ENCODE data around the gene MAP4K3. TPM values are rescaled to one million over a fixed set of nuclear protein-coding genes. Genes with fewer than 3 reads are reported as not detected.

MAP4K3 gene
- total and polyA plus RNA-seq, 10 of the 15 experiments (the other 5 are each of a cell fraction or from before 2014, with no cell fraction given) = 0.04 to 0.95 (median 0.21) TPM; not detected in 1

DNA sequence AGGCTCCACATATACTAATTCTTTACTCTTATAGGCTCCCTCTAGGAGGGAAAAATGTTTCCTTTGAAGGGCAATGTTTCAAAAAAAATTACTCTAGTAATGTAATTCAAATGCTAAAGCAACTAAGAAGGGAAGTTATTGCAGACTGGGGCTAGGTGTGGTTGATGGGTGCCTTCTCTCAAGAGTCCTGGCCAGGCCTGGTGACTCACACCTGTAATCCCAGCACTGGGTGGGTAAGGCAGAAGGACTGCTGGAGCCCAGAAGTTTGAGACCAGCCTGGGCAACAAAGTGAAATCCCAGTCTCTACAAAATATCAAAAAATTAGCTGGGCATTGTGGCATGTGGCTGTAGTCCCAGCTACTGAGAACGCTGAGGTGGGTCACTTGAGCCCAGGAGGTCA, 162.1 kb downstream of the MAP4K3 start:
- FAIRE-seq = no peak
- SMC1A ChIA-PET (ENCODE audit: uncharacterized antibody, unreplicated experiment) = interaction anchor here (1.3 kb wide), 1 partner anchor 10 kb away, joined by 4 read pairs; no protein-coding TSS in a partner anchor
- in situ Hi-C loops (cut with MboI) (no loop called here), intact Hi-C loops (cut with micrococcal nuclease; ENCODE audit: unreplicated experiment) (no loop called here)
- WGBS (ENCODE audit: insufficient coverage, insufficient replicate concordance, low lambda C conversion rate, missing lambda C conversion rate) = 100% methylated on average over 1 of the region's 1 CpG
- no peak overlapping the region for H3K4me2 ChIP-seq (ENCODE audit: control insufficient read depth, insufficient read depth)
- no peaks in the 10 kb centered on the region for H3K4me1 ChIP-seq (ENCODE audit: control insufficient read depth, insufficient read depth, low read length)
- no peak for DNase-seq (ENCODE audit: low read depth, low spot score)
- CTCF ChIA-PET = no interaction called here
- no peaks in the 10 kb centered on the region for H3K27me3 ChIP-seq (replicated peaks in 1 of 2; ENCODE audit: control insufficient read depth in 2 of 2, insufficient read depth in 2 of 2, low read length in 1 of 2)
- H3K9ac ChIP-seq (ENCODE audit: control insufficient read depth, insufficient read depth, low read length) = no peak overlapping the region
- H3K79me2 ChIP-seq (ENCODE audit: control insufficient read depth, insufficient read depth, low read length) = no peaks in the 10 kb centered on the region
- H3K27ac ChIP-seq (ENCODE audit: control insufficient read depth, insufficient read depth) = no peak overlapping the region
- H3K36me3 ChIP-seq (ENCODE audit: control insufficient read depth in 2 of 2, insufficient read depth in 2 of 2, low read length in 1 of 2) = peaks cover 0 to 4% of the 10 kb centered on the region in 2 experiments; a peak in 1 of 4 replicates
- POLR2A ChIA-PET = no interaction called here
- ATAC-seq = no peak
- H2AFZ ChIP-seq (ENCODE audit: control insufficient read depth, low read depth, low read length) = no peak overlapping the region
- no peaks in the 10 kb centered on the region for H4K20me1 ChIP-seq (ENCODE audit: control insufficient read depth, insufficient read depth)
- BruUV-seq (replicated peaks) = no TSS peak
- no peak overlapping the region for H3K4me3 ChIP-seq
- RAD21 ChIA-PET (ENCODE audit: unreplicated experiment) = no interaction called here
- no peaks in the 10 kb centered on the region for H3K9me3 ChIP-seq (replicated peaks; ENCODE audit: control insufficient read depth, insufficient read depth, low read length)
- no peak for TF ChIP-seq NFYB (IDR thresholded peaks at IDR 0.05; ENCODE audit: insufficient read depth, low read depth, low read length)
- TF ChIP-seq CHD2 (IDR thresholded peaks at IDR 0.05; ENCODE audit: borderline replicate concordance, low read depth, low read length) = no peak
- TF ChIP-seq POLR2AphosphoS2 (IDR thresholded peaks at IDR 0.05; ENCODE audit: low read depth, low read length) = no peak
- TF ChIP-seq BCL3 (IDR thresholded peaks at IDR 0.05; ENCODE audit: borderline replicate concordance, insufficient read depth, low read depth, low read length, poor library complexity, severe bottlenecking) = no peak
- TF ChIP-seq RELA (IDR thresholded peaks at IDR 0.05; ENCODE audit: borderline replicate concordance, partially characterized antibody) = no peak
- no peak for TF ChIP-seq PML (IDR thresholded peaks at IDR 0.05; ENCODE audit: low read length)
- TF ChIP-seq POLR2A (IDR thresholded peaks at IDR 0.05; ENCODE audit: low read depth, low read length) = no peak
- TF ChIP-seq SMAD1 (IDR thresholded peaks at IDR 0.05; ENCODE audit: low read depth, partially characterized antibody) = no peak
- TF ChIP-seq NBN (IDR thresholded peaks at IDR 0.05) = no peak
- TF ChIP-seq, protein P1, sequence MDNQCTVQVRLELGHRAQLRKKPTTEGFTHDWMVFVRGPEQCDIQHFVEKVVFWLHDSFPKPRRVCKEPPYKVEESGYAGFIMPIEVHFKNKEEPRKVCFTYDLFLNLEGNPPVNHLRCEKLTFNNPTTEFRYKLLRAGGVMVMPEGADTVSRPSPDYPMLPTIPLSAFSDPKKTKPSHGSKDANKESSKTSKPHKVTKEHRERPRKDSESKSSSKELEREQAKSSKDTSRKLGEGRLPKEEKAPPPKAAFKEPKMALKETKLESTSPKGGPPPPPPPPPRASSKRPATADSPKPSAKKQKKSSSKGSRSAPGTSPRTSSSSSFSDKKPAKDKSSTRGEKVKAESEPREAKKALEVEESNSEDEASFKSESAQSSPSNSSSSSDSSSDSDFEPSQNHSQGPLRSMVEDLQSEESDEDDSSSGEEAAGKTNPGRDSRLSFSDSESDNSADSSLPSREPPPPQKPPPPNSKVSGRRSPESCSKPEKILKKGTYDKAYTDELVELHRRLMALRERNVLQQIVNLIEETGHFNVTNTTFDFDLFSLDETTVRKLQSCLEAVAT (IDR thresholded peaks at IDR 0.05) = no peak
- TF ChIP-seq NFIC (IDR thresholded peaks at IDR 0.05; ENCODE audit: low read depth, low read length) = no peak
- TF ChIP-seq, protein P2, sequence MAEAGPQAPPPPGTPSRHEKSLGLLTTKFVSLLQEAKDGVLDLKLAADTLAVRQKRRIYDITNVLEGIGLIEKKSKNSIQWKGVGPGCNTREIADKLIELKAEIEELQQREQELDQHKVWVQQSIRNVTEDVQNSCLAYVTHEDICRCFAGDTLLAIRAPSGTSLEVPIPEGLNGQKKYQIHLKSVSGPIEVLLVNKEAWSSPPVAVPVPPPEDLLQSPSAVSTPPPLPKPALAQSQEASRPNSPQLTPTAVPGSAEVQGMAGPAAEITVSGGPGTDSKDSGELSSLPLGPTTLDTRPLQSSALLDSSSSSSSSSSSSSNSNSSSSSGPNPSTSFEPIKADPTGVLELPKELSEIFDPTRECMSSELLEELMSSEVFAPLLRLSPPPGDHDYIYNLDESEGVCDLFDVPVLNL (IDR thresholded peaks at IDR 0.05; ENCODE audit: low read depth, low read length) = no peak
- no peak for TF ChIP-seq MAX (IDR thresholded peaks at IDR 0.05; ENCODE audit: low read depth, low read length)
- TF ChIP-seq SIN3A (IDR thresholded peaks at IDR 0.05; ENCODE audit: low read depth, low read length) = no peak
- TF ChIP-seq ATF2 (IDR thresholded peaks at IDR 0.05; ENCODE audit: low read length) = no peak
- TF ChIP-seq, protein P3, sequence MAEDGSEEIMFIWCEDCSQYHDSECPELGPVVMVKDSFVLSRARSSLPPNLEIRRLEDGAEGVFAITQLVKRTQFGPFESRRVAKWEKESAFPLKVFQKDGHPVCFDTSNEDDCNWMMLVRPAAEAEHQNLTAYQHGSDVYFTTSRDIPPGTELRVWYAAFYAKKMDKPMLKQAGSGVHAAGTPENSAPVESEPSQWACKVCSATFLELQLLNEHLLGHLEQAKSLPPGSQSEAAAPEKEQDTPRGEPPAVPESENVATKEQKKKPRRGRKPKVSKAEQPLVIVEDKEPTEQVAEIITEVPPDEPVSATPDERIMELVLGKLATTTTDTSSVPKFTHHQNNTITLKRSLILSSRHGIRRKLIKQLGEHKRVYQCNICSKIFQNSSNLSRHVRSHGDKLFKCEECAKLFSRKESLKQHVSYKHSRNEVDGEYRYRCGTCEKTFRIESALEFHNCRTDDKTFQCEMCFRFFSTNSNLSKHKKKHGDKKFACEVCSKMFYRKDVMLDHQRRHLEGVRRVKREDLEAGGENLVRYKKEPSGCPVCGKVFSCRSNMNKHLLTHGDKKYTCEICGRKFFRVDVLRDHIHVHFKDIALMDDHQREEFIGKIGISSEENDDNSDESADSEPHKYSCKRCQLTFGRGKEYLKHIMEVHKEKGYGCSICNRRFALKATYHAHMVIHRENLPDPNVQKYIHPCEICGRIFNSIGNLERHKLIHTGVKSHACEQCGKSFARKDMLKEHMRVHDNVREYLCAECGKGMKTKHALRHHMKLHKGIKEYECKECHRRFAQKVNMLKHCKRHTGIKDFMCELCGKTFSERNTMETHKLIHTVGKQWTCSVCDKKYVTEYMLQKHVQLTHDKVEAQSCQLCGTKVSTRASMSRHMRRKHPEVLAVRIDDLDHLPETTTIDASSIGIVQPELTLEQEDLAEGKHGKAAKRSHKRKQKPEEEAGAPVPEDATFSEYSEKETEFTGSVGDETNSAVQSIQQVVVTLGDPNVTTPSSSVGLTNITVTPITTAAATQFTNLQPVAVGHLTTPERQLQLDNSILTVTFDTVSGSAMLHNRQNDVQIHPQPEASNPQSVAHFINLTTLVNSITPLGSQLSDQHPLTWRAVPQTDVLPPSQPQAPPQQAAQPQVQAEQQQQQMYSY (CRISPR knock-in tag; IDR thresholded peaks at IDR 0.05) = no peak
